Measurements from ENCODE around the gene KCNQ5.

Gene KCNQ5

DNA sequence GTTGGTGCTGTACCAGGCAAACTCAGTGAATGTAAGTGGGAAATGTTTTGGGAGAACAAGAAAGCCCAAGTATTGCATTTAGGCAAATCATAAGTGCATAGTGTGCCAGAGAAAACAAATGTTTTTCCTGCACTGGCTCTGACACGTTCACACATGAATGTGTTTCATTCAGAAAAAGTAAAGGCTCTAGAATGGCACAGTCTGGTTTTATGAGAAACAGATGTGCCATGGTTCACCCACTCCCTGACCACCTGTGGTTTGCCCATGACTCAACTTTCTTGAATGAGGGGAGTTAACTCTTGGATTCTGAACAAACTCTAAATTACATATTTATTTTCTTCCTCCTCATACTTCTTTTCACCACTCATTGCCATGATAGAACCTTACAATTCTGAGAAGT, 126.9 kb downstream of the KCNQ5 start:
- DNase-seq: no peak

DNA sequence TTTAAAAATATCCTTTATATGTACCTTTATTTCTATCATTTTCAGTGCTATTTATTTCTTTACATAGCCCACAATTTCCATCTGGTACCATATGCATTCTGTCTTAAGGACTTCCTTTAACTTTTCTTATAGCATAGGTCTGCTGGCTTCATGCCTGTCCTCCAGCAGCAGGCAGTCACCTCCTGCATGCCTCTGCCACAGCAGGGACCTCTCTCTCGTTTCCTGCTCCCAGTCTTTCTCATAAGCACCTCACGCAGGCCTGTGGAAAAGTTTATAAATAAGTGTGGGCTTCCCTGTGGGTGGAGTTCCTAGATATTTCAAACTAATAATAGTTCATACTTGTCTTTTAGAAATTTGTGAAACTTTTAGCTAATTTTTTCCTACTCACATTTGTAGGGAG, 133.9 kb downstream of the KCNQ5 start:
- DNase-seq: no peak

GRCh38 chr6:72757048-72757447, 135.2 kb downstream of the KCNQ5 start:
- no peak for DNase-seq

GRCh38 chr6:72757926-72758325, 136.1 kb downstream of the KCNQ5 start:
- DNase-seq: no peak

DNA sequence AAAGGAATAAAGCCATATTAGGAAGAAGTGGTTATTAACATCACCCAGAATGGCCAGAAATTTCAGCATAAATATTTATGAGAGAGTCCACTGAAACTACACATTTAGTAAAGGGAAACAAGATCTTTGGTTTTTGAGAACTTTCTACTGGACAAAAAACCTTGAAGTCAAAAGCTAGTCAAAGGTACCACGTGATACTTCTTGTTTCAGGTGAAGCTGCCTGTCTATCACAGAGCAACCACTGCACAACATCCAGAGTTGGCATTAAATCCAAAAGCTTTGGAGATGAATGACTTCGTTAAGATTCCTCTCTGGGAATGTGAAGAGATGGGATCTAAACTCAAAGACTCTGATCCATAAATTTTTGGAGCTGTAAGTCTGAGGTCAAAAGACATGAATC, 137.0 kb downstream of the KCNQ5 start:
- DNase-seq: no peak

GRCh38 chr6:72760114-72760793, 138.4 kb downstream of the KCNQ5 start:
- DNase-seq: no peak

- DNase-seq: no peak
Measured at GRCh38 chr6:72761761-72762160, 139.9 kb downstream of the KCNQ5 start.

- DNase-seq: no peak
Measured at GRCh38 chr6:72769459-72770125, 147.7 kb downstream of the KCNQ5 start.

- DNase-seq: no peak
Measured at GRCh38 chr6:72770959-72771358, 149.1 kb downstream of the KCNQ5 start.

DNA sequence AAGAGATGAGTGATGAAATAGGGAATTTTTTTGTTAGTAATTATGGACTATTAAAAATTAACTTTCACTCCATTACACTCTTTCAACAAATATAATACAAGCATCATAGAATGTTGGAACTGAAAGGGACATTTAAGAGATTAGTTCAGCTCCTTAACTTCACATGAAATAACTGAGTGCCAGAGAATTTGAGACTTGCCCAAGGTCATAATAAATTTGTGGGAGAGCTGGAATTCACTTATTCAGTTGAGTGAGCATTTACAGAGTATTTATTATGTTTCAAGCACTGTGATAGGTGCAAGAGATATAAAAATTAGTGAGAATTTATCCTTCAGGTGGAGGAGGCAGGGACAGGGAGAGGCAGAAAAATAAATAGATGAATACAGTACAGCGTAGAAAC, 154.6 kb downstream of the KCNQ5 start:
- DNase-seq: no peak

DNA sequence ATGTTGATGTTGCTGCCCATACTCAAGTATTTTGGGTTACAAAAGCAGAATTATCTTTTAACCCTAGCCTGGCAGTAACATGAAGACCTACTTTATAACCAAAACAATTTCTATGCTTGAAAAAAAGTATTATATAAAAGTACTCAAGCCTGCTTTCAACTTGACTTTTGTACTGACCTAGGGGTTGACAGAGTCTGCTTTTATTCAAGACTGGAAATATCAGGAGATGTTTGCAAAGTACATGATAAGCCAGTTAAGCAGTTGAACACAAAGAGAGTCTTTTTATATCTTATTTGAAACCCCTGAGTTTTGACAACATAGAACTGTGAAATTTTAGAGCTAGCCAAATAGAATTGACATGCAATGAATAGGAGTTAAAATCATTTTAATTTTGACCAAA, 159.8 kb downstream of the KCNQ5 start:
- no peak for DNase-seq

DNA sequence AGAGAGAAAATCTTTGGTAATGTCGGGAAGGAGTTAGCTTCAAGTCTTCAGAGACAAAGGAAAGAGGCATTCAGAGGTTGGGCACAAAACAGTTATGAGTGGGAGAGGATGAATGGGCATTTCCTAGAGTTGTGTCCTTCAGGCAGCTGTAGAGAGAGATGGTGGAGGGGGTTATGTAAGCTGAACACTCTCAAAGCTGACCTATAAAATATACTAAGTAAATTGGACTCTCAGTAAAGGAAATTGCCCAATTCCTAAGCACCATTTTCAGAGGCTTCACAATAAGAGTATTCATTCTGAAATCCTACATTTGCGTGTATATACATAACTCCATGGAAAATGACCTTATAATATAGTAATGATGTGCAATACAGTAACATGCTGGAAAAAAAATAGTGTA, 161.2 kb downstream of the KCNQ5 start:
- no peak for DNase-seq

DNA sequence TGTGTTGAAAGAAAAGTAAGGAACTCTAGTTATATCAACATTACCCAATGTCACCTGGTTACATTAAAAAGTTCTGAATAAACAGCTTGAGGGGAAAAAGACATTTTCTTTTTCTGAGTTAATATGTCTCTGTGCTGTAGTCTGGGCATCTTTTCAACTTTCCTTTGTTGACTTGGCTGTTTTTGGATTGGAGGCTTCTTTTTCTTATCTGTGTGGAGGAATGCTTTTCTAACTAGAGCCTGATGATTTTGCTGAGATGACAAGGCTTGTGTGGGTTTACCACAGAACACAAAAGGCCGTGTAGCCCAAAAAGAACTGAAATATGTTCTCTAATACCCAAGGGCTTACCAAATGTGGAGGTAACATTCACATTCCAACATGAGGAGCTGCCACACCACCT, 161.8 kb downstream of the KCNQ5 start:
- no peak for DNase-seq

- no peak for DNase-seq
Measured at GRCh38 chr6:72784071-72784470, 162.2 kb downstream of the KCNQ5 start.

GRCh38 chr6:72784581-72784980, 162.7 kb downstream of the KCNQ5 start:
- DNase-seq: no peak

DNA sequence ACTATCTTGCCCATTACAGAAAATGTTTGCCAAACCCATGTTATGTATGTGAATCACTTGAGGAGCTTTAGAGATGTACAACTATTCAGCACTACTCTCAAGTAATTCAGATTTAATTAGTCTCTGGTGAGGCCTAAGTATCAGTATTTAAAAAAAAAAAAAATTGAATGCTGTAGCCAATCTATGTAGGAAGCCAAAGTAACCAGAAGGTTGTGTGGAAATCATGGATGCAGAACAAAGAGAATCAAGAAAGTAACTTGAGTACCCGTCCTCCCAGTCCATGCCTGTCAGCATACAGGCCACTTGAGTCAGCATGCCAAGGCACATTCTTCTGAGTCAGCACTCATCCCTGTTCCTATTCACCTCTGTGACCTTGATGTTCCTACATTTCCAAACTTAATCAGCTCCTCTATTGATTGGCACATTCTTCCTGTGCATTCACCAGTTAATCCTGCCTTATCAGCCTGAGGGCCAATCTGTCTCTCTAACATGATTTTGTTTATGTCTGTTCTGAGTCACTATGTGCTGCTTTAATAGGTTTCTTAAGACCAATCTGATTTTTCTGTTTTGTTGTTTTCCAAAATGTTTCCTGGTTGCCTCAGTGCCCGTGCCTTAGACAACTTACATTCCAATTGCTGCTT, 165.6 kb downstream of the KCNQ5 start:
- no peak for DNase-seq

- no peak for DNase-seq
Measured at GRCh38 chr6:72788188-72788587, 166.3 kb downstream of the KCNQ5 start.

- DNase-seq: no peak
Measured at GRCh38 chr6:72789145-72789544, 167.3 kb downstream of the KCNQ5 start.

DNA sequence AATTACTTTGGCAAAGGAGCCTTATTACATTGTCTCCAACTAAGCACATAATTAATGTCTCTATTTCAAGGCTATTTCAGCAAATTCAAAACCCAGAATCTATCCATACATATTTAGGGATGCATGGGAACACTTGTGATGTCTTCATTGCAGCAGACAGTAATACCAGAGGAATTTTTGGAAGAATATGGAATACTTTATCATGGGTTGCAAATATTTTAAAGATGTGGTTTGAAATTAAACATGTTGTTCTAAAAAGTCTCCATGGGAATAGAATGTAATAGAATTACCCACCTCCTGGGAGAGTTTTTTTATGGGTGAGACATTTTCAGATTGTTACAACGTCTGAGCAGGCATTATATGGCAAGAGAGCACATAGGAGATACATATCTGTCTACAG, 170.8 kb downstream of the KCNQ5 start:
- no peak for DNase-seq

- DNase-seq: no peak
Measured at GRCh38 chr6:72793641-72794395, 172.0 kb downstream of the KCNQ5 start.

GRCh38 chr6:72798196-72798595, 176.3 kb downstream of the KCNQ5 start:
- DNase-seq: no peak

GRCh38 chr6:72809746-72810379, 188.0 kb downstream of the KCNQ5 start:
- DNase-seq: no peak
